Measurements from ENCODE around the gene MUC3A. TPM values are rescaled to one million over a fixed set of nuclear protein-coding genes. Genes with fewer than 3 reads are reported as not detected.
"Not testable (repeated sequence)": the region's sequence is repeated elsewhere in the genome, so short reads cannot be mapped to it uniquely, and the experiment has no call there.

MUC3A gene
- total RNA-seq, 1 donor from 2014 or later, result not detected

- no peak for ATAC-seq (ENCODE audit: low read depth)
- Mint-ChIP-seq H3K4me3 (no peak overlapping the region), H3K4me1 (peaks cover 6% of the 10 kb centered on the region), H3K27me3 (peaks cover 11% of the 10 kb centered on the region), H3K36me3 (ENCODE audit: low read depth) (no peaks in the 10 kb centered on the region), H3K9me3 (no peaks in the 10 kb centered on the region), H3K27ac (no peak overlapping the region)
- no peak for DNase-seq
- ChIA-PET CTCF (no interaction called here), POLR2A (no interaction called here)
- intact Hi-C loops (cut with micrococcal nuclease), result no loop called here
- TF ChIP-seq CTCF (IDR thresholded peaks at IDR 0.05), result no peak
These were observed 37.9 kb upstream of the MUC3A start for GRCh38 chr7:100911484-100911883.

DNA sequence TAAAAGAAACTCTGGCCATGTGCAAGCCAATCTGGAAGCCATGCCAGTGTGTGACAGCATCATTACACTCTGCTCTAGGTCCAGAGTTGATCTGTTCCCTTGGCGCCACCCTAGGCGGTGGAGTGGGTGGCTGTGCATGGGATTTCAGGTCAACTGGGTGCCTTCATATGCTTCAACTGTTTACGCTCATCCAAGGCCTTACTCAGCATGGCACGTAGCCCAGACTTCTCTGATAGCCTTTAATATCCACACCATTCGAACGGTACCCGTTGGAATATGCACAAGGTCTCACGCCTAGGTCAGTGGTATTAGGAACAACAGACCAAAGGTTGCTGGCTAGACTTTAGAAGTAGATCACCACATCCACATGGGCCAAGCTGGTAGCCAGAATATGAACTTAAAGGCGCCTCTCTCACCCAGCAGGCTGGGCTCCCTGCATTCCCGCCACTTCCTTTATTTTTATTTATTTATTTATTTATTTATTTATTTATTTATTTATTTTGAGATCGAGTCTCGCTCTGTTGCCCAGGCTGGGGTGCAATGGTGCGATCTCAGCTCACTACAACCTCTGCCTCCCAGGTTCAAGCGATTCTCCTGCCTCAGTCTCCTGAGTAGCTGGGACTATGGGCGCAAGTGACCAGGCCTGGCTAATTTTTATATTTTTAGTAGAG is 35.0 kb upstream of the MUC3A start:
- peaks cover 16% of the 10 kb centered on the region for H3K27me3 Mint-ChIP-seq
- no peak overlapping the region for H3K27ac Mint-ChIP-seq
- H3K9me3 Mint-ChIP-seq, result no peaks in the 10 kb centered on the region
- intact Hi-C loops (cut with micrococcal nuclease), result no loop called here
- H3K36me3 Mint-ChIP-seq (ENCODE audit: low read depth), result no peaks in the 10 kb centered on the region
- ChIA-PET CTCF (no interaction called here), POLR2A (no interaction called here)
- H3K4me3 Mint-ChIP-seq, result no peak overlapping the region
- ATAC-seq (ENCODE audit: low read depth), result no peak
- TF ChIP-seq CTCF (IDR thresholded peaks at IDR 0.05), result no peak
- DNase-seq, result no peak
- peaks cover 6% of the 10 kb centered on the region for H3K4me1 Mint-ChIP-seq

DNA sequence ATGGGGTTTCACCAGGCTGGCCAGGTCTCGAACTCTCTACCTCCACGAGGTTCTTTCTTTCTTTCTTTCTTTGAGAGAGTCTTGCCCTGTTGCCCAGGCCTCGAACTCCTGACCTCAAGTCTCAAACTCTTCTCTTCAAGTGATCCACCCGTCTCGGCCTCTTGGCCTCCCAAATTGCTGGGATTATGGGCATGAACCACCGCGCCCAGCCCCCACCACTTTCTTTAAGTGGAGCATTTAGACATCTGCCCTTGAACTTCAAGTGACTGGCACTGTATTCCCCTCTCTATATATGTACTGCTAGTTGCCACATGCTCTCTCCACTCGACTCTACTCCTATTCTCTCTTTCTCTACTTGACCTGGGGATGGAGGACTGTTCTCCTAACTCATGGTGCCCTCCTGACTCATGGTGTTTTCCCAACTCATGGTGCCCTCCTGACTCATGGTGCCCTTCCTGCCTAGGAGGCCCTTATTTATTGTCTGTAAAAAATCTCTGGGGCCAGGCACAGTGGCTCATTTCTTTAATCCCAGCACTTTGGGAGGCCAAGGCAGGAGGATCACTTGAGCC is 34.4 kb upstream of the MUC3A start:
- Mint-ChIP-seq H3K27ac (no peak overlapping the region), H3K4me3 (no peak overlapping the region), H3K4me1 (peaks cover 6% of the 10 kb centered on the region), H3K9me3 (no peaks in the 10 kb centered on the region), H3K36me3 (ENCODE audit: low read depth) (no peaks in the 10 kb centered on the region), H3K27me3 (peaks cover 20% of the 10 kb centered on the region)
- DNase-seq, result no peak
- ChIA-PET POLR2A (no interaction called here), CTCF (no interaction called here)
- TF ChIP-seq CTCF (IDR thresholded peaks at IDR 0.05), result no peak
- ATAC-seq (ENCODE audit: low read depth), result no peak
- intact Hi-C loops (cut with micrococcal nuclease), result no loop called here

GRCh38 chr7:100919335-100919734 is 30.0 kb upstream of the MUC3A start:
- H3K27ac Mint-ChIP-seq; H3K36me3 Mint-ChIP-seq (ENCODE audit: low read depth); H3K9me3 Mint-ChIP-seq; POLR2A ChIA-PET; intact Hi-C loops (cut with micrococcal nuclease); ATAC-seq (ENCODE audit: low read depth); H3K4me1 Mint-ChIP-seq; CTCF ChIA-PET; DNase-seq; H3K4me3 Mint-ChIP-seq: not testable (repeated sequence)
- H3K27me3 Mint-ChIP-seq, result peaks cover 29% of the 10 kb centered on the region

DNA sequence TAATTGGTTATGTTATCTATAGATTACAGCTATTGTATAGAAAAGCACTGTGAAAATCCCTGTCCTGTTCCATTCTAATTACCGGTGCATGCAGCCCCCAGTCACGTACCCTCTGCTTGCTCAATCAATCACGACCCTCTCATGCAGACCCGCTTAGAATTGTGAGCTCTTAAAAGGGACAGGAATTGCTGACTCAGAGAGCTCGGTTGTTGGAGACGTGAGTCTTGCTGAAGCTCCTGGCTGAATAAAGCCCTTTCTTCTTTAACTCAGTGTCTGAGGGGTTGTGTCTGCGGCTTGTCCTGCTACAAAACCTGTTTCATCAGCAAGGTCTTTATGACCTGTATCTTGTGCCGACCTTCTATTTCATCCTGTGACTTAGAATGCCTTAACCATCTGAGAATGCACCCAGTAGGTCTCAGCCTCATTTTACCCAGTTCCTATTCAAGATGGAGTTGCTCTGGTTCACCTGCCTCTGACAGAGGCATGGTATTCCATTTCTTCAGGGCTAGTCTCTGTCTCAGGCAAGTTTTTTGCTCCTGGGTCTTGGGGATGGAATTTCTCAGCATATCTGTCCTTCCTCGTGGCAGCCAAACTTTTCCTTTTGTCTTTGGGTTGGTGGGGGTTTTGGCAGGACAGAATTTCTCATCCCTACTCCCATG is 29.4 kb upstream of the MUC3A start:
- H3K4me1 Mint-ChIP-seq; intact Hi-C loops (cut with micrococcal nuclease); H3K9me3 Mint-ChIP-seq; DNase-seq; CTCF ChIA-PET; H3K27ac Mint-ChIP-seq; ATAC-seq (ENCODE audit: low read depth); H3K4me3 Mint-ChIP-seq; POLR2A ChIA-PET; H3K36me3 Mint-ChIP-seq (ENCODE audit: low read depth): not testable (repeated sequence)
- H3K27me3 Mint-ChIP-seq, result peaks cover 28% of the 10 kb centered on the region

- peaks cover 1% of the 10 kb centered on the region for H3K4me1 Mint-ChIP-seq
- no peak for TF ChIP-seq CTCF (IDR thresholded peaks at IDR 0.05)
- no peak for ATAC-seq (ENCODE audit: low read depth)
- H3K9me3 Mint-ChIP-seq, result no peaks in the 10 kb centered on the region
- H3K27ac Mint-ChIP-seq, result no peak overlapping the region
- ChIA-PET POLR2A (no interaction called here), CTCF (no interaction called here)
- no peak for DNase-seq
- intact Hi-C loops (cut with micrococcal nuclease), result no loop called here
- no peaks in the 10 kb centered on the region for H3K36me3 Mint-ChIP-seq (ENCODE audit: low read depth)
- no peak overlapping the region for H3K4me3 Mint-ChIP-seq
- H3K27me3 Mint-ChIP-seq, result peaks cover 25% of the 10 kb centered on the region
These were observed 28.3 kb upstream of the MUC3A start for GRCh38 chr7:100921039-100921438.

DNA sequence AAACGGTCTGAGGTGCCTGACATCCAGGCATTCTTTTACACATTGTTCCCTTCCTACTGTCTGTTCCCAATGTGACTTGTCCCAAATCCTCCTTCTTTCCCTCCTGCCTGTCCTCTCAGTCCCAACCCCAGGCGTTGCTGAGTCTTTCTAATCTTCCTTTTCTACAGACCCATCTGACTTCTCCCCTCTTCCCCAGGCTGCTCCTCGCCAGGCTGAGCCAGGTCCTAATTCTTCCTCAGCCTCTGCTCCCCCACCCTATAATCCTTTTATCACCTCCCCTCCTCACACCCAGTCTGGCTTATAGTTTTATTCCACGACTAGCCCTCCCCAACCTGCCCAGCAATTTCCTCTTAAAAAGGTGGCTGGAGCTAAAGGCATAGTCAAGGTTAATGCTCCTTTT is 25.7 kb upstream of the MUC3A start:
- H3K4me3 Mint-ChIP-seq, POLR2A ChIA-PET: not testable (repeated sequence)

More for the DNA sequence above, 25.7 kb upstream of the MUC3A start:
- CTCF ChIA-PET; H3K27ac Mint-ChIP-seq; DNase-seq; H3K4me1 Mint-ChIP-seq; H3K36me3 Mint-ChIP-seq (ENCODE audit: low read depth); H3K9me3 Mint-ChIP-seq; intact Hi-C loops (cut with micrococcal nuclease); ATAC-seq (ENCODE audit: low read depth): not testable (repeated sequence)
- peaks cover 20% of the 10 kb centered on the region for H3K27me3 Mint-ChIP-seq

Measured in activated B cell treated with CpG ODN at 0.5 μM for 24 hours (primary cell).